ENCODE data around the gene ZFYVE27.

- TF ChIP-seq, protein P1, sequence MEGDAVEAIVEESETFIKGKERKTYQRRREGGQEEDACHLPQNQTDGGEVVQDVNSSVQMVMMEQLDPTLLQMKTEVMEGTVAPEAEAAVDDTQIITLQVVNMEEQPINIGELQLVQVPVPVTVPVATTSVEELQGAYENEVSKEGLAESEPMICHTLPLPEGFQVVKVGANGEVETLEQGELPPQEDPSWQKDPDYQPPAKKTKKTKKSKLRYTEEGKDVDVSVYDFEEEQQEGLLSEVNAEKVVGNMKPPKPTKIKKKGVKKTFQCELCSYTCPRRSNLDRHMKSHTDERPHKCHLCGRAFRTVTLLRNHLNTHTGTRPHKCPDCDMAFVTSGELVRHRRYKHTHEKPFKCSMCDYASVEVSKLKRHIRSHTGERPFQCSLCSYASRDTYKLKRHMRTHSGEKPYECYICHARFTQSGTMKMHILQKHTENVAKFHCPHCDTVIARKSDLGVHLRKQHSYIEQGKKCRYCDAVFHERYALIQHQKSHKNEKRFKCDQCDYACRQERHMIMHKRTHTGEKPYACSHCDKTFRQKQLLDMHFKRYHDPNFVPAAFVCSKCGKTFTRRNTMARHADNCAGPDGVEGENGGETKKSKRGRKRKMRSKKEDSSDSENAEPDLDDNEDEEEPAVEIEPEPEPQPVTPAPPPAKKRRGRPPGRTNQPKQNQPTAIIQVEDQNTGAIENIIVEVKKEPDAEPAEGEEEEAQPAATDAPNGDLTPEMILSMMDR (tag by site-specific recombination; IDR thresholded peaks at IDR 0.05), result no peak
- TF ChIP-seq ZBTB1 (tag by site-specific recombination; IDR thresholded peaks at IDR 0.05) (no peak), ZNF302 (tag by site-specific recombination; IDR thresholded peaks at IDR 0.05; ENCODE audit: low read depth) (no peak)
Measured at GRCh38 chr10:97805949-97806348, 69.0 kb downstream of the ZFYVE27 start.

All from HEK293 (cell line).